ENCODE measurements around the gene PNPLA7. TPM values are rescaled to one million over a fixed set of nuclear protein-coding genes. Genes with fewer than 3 reads are reported as not detected.

Gene PNPLA7
- total and polyA plus RNA-seq, 3 donors from 2014 or later: 4.2 to 17.8 (median 10.9) TPM

DNA sequence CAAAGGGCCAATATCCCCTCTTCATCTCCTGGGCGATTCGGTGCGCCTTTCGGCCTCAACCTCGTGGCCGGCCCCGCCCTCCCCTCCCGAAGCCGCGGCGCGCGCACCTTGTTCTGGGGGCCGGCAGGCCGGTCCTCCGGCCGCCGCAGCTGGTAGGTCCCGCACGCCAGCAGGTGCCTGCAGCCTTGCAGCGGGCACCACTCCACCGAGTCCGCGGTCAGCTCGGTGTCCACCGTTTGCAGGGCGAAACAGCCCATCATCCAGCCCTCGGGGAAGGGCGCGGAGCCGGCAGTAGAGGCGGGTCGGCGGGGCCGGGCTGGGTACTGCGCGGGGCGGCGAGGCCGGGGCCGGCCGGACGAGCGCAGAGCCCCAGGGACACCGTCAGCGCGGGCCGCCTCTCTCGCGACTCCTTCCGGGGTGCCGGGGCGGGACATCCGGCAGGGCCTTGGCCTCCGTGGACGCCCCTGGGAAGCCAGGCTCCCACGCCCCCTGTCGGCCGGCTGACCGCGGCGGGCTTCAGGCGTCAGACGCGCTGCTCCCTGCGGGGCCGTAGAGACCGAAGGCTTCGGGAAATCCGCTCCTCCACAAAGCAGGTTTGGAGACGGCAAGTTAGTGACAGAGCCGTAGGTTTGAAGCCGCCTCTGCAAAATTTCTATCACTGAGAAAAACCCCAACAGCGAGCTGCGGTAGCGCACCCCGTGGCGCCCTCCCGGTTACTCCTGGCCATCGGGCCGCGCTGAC lies 28.5 kb upstream of the PNPLA7 start, which contains the start of gene DPH7:
Gene DPH7, minus strand, starts transcription at position 408 of the 741 bp plus-strand sequence. Its CDS starts 148 bp downstream, at position 260.
- TF ChIP-seq POLR2A (IDR thresholded peaks at IDR 0.05): no peak
- TF ChIP-seq, protein P1, sequence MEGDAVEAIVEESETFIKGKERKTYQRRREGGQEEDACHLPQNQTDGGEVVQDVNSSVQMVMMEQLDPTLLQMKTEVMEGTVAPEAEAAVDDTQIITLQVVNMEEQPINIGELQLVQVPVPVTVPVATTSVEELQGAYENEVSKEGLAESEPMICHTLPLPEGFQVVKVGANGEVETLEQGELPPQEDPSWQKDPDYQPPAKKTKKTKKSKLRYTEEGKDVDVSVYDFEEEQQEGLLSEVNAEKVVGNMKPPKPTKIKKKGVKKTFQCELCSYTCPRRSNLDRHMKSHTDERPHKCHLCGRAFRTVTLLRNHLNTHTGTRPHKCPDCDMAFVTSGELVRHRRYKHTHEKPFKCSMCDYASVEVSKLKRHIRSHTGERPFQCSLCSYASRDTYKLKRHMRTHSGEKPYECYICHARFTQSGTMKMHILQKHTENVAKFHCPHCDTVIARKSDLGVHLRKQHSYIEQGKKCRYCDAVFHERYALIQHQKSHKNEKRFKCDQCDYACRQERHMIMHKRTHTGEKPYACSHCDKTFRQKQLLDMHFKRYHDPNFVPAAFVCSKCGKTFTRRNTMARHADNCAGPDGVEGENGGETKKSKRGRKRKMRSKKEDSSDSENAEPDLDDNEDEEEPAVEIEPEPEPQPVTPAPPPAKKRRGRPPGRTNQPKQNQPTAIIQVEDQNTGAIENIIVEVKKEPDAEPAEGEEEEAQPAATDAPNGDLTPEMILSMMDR (IDR thresholded peaks at IDR 0.05): peak; percentile 87 to 96 (median 95)
- DNase-seq: peak; percentile 96
- H3K27ac ChIP-seq: peak within 1 kb of the TSS; percentile 77 to 79
- peaks cover 6% of the 10 kb centered on the region for H3K4me1 ChIP-seq
- no peaks in the 10 kb centered on the region for H3K36me3 ChIP-seq (ENCODE audit: low read depth, missing control alignments)
- peak within 1 kb of the TSS; percentile 95 to 98 for H3K4me3 ChIP-seq
- H3K9me3 ChIP-seq: no peaks in the 10 kb centered on the region
- H3K27me3 ChIP-seq: no peaks in the 10 kb centered on the region
- intact Hi-C loops (cut with DNase I; ENCODE audit: low total_unique reads): no loop called here
- 0 to 3% methylated on average over 1 to 81 of the region's 82 CpGs for WGBS, 2 donors

- no peaks in the 10 kb centered on the region for H3K36me3 ChIP-seq (ENCODE audit: low read depth, missing control alignments)
- 87 to 89% methylated on average over 12 of the region's 12 CpGs for WGBS, 2 donors
- TF ChIP-seq, protein P1 (IDR thresholded peaks at IDR 0.05): no peak
- no peak for TF ChIP-seq POLR2A (IDR thresholded peaks at IDR 0.05)
Measured at GRCh38 chr9:137575716-137576411, 25.7 kb upstream of the PNPLA7 start.

GRCh38 chr9:137575364-137575715 lies 25.1 kb upstream of the PNPLA7 start:
- Histone ChIP-seq H3K27ac (no peak overlapping the region), H3K4me1 (peaks cover 6% of the 10 kb centered on the region), H3K9me3 (no peaks in the 10 kb centered on the region), H3K4me3 (no peak overlapping the region), H3K36me3 (ENCODE audit: low read depth, missing control alignments) (no peaks in the 10 kb centered on the region), H3K27me3 (no peaks in the 10 kb centered on the region)
- no peak for DNase-seq
- TF ChIP-seq, protein P1 (IDR thresholded peaks at IDR 0.05): no peak
- no peak for TF ChIP-seq POLR2A (IDR thresholded peaks at IDR 0.05)
- intact Hi-C loops (cut with DNase I; ENCODE audit: low total_unique reads): no loop called here
- 74 to 81% methylated on average over 9 of the region's 9 CpGs for WGBS, 2 donors

More at GRCh38 chr9:137575716-137576411, 25.7 kb upstream of the PNPLA7 start:
- Histone ChIP-seq H3K4me3 (no peak overlapping the region), H3K9me3 (no peaks in the 10 kb centered on the region), H3K27me3 (no peaks in the 10 kb centered on the region), H3K27ac (no peak overlapping the region), H3K4me1 (peaks cover 6% of the 10 kb centered on the region)
- DNase-seq: no peak
- intact Hi-C loops (cut with DNase I; ENCODE audit: low total_unique reads): no loop called here

DNA sequence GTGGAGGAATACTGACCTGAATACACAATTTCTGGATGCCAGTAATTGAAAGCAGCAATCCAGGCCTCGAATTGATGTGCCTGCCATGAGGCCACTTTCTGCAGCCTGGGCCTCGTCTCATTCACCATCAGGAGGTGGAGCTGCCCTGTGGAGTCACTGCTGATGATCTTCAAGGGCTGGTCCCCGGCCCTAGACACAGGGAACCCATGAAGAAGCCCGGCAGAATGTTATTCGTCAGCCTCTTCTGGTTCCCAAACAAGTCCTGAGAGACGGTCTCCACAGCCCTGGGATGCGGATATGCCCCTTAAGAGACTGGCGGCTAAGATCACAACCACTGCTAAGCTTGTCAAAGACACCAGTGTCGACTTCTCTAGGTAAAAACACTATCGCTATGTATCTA lies 24.0 kb upstream of the PNPLA7 start:
- intact Hi-C loops (cut with DNase I; ENCODE audit: low total_unique reads): no loop called here
- Histone ChIP-seq H3K36me3 (ENCODE audit: low read depth, missing control alignments) (no peaks in the 10 kb centered on the region), H3K4me3 (no peak overlapping the region), H3K9me3 (no peaks in the 10 kb centered on the region), H3K4me1 (peaks cover 6% of the 10 kb centered on the region), H3K27me3 (no peaks in the 10 kb centered on the region), H3K27ac (no peak overlapping the region)
- no peak for TF ChIP-seq POLR2A (IDR thresholded peaks at IDR 0.05)
- TF ChIP-seq, protein P1 (IDR thresholded peaks at IDR 0.05): no peak
- no peak for DNase-seq
- WGBS, 2 donors: 92% methylated on average over 7 to 10 of the region's 10 CpGs
